Fibroblast of mammary gland (primary cell): ENCODE data around the gene INPP4B.

Experiments
- DNase-seq: peaks from one replicate; pipeline ENCODE4 v3.0.0-alpha.2; 2010; ENCODE audit warnings: low read depth
- H3K4me3 ChIP-seq: 2 replicates; pipeline ENCODE4 v1.5.1; 2011; ENCODE audit warnings: low read depth, mild to moderate bottlenecking, low read length, moderate library complexity; ENCODE audit not compliant: control insufficient read depth
- TF ChIP-seq, protein P1 (sequence below): conservative IDR thresholded peaks from 2 replicates; pipeline ENCODE4 v1.5.1; 2011; ENCODE audit warnings: low read depth, low read length, inconsistent platforms; ENCODE audit not compliant: control insufficient read depth, insufficient read depth

The INPP4B gene

DNA sequence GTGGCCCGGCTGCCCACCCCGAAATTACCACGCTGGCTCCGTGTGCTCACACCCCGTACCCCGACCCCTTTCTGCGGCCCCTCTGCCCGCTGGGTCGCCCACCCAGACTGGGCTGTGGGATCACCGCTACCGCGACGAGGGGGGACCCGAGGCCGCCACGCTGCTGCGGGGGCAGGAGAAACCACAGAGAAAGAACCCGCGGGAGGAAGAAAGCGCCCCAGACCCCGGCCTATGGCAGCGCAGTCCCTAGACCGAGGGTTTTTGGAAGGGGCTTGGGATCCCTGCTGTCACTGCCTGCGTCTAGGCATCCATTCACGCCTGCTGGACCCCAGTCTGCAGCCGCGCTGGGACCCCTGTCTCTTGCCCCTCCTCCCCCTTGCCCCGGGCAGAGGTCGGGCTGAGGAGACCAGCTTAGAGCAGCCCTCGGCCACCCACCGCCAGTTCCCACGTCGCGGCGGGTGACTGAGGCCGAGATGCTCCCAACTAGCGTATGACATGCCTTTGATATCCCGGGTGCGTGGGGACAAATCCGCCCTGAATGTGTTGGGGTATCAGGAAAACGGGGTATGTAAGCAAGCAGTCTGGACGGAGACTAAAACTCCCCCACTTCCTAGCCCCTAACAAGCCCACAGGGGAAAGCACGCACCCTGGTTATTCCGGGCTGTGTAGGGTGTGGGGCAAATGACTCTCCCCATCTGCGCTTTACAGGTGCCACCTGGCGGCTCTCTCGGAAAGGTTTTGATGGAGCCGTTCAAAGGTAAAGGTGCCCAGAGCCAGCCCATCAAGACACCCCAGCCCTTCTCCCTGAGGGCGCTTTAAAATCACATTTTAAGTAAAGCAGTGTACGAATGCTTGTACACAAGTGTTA, 862 bp upstream of the INPP4B start:
- H3K4me3 ChIP-seq, result peak overlapping the region; percentile 61
- TF ChIP-seq, protein P1, sequence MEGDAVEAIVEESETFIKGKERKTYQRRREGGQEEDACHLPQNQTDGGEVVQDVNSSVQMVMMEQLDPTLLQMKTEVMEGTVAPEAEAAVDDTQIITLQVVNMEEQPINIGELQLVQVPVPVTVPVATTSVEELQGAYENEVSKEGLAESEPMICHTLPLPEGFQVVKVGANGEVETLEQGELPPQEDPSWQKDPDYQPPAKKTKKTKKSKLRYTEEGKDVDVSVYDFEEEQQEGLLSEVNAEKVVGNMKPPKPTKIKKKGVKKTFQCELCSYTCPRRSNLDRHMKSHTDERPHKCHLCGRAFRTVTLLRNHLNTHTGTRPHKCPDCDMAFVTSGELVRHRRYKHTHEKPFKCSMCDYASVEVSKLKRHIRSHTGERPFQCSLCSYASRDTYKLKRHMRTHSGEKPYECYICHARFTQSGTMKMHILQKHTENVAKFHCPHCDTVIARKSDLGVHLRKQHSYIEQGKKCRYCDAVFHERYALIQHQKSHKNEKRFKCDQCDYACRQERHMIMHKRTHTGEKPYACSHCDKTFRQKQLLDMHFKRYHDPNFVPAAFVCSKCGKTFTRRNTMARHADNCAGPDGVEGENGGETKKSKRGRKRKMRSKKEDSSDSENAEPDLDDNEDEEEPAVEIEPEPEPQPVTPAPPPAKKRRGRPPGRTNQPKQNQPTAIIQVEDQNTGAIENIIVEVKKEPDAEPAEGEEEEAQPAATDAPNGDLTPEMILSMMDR, result peak; percentile 23
- DNase-seq, result no peak

DNA sequence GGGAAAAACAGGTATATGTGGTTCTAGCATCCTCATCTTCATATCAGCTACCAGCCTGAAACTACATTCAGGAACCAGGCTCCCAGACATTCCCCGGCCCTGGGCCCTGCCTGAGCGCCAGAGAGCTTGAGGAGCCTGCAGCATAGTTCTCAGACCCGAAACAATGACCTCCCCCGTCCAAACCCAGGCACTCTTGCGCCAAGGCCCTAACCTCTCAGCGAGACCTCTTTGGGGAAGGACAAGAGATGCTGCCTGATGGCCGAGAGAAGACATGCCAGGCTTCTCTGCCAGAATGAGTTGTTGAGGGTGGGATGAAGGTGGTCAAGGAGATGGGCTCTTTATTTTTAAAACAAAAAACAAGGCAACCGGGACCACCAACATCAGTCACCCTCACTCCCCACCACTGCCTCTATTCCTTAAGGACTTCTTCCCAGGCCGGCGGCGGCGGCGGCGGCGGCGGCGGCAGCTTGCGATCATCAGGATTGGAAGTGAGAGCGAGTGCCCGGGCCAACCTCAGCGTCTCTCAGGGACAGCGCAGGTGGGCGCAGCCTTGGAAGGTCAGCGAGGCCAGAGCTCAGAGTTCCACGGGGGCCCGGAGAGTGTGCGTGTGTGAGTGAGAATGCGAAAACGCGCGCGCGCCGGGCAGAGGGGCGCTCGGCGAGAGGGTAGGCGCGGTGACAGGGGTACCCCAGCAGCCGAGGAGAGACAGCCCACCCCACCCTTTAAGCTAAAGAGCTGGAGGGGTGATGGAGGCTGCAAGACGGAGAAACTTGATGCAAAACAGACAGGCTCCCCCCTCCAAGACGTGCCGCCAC, 601 bp downstream of the INPP4B start:
- peak overlapping the region; percentile 61 for H3K4me3 ChIP-seq
- TF ChIP-seq, protein P1, result no peak
- no peak for DNase-seq

DNA sequence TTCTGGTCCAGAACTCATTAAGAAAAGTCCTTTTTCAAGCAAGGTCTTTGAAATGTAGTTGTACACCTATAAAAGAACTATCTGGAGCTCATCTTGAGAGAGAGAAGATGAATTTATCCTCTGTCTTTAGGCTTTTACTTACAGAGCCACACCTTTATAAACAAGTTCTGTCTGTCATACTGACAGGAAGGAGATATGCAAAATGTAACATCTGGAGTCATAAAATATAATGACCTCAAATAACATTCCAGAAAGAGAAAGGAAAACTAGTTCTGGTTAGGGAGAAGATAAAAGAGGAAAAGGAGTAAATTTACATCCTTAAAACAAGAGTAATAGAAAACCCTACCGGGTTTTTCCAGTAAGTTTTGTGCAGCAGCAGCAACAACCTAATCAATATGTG, 1.3 kb downstream of the INPP4B start:
- DNase-seq, result no peak
- no peak overlapping the region for H3K4me3 ChIP-seq
- TF ChIP-seq, protein P1, result no peak

DNA sequence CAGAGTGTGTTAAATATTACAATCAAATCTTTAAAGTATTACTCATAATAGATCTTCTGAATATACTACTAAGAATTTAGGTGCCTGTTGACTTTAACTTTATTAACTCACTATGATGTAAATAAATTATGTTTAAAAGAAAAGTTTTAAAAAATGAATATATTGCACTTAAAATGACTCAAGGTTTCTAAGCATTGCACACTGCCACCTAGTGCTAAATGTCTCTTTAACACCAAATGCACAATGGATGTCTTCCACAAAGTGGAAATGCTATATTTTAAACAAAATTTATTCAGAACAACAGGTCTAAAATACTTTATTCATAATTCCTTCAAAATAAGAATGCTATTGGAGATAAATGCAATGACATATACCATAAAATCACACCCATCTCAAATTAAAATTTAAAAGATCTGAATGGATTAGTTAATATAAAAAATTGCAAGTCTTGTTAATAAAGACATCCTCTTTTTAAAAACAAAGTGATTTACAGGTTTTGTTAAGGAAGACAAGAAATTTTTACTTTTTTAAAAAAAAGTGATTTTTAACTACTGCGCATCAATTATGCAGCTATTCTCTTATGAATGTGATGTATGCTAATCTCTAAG, 5.5 kb downstream of the INPP4B start:
- TF ChIP-seq, protein P1, result peak; percentile 74
- no peak overlapping the region for H3K4me3 ChIP-seq
- peak; percentile 70 for DNase-seq

DNA sequence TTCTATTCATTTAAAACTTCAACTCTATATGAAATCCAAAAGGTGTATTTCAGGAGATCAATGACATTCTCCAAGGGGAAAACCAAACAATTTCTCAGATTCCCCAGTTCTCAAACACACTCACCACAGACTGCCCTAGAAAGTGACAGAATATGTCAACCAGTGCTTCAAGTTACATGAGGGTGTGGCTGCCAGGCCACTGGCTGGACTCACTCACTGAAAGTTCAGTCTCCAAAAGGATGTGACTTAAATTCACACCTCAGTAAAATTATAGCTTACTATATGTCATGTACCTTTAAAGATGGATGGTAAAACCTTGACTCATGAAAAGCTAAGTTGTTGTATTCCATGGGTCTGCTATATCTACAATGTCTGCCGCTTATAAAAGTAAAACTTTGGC, 7.3 kb downstream of the INPP4B start:
- DNase-seq, result no peak

DNA sequence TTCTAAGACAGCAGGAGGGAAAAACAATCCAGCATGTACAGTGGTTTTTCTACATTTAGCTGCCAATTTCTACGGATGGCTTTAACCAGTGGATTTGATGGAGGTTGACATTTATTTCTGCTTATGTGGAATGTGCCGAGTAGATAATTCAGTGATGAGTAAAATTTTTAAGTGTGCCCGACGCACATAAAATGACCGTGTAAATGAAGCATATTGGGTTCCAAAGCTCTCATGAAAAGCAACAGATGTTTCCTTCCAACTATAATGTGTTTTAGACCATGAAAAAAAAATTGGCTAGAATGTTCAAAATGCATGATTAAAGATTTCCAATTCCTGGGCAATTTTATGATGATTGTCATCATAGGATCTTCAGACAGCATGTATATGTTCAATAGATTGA, 14.1 kb downstream of the INPP4B start:
- H3K4me3 ChIP-seq, result no peak overlapping the region
- TF ChIP-seq, protein P1, result no peak
- DNase-seq, result no peak

More for the DNA sequence above, 7.3 kb downstream of the INPP4B start:
- TF ChIP-seq, protein P1, result no peak
- H3K4me3 ChIP-seq, result no peak overlapping the region
